Peyer's patch (tissue), 4 donors: ENCODE results near the gene FBXL3. TPM values are rescaled to one million over a fixed set of nuclear protein-coding genes. Genes with fewer than 3 reads are reported as not detected.

Source experiments
- DNase-seq, 3 donors: peaks; one replicate each; pipeline ENCODE4 v3.0.0-alpha.2; 2017 to 2019
- H3K27ac ChIP-seq, 4 donors: fragments of 200-600 bp; sonication (generic); one replicate each; pipeline ENCODE4 v1.5.1; 2016 to 2019
- H3K27me3 ChIP-seq, 2 donors: fragments of 200-600 bp; sonication (generic); one replicate each; pipeline ENCODE4 v1.5.1; 2019
- H3K36me3 ChIP-seq, 3 donors: fragments of 200-600 bp; sonication (generic); one replicate each; pipeline ENCODE4 v1.5.1; 2016 to 2019
- H3K4me1 ChIP-seq, 4 donors: fragments of 200-600 bp; sonication (generic); one replicate each; pipeline ENCODE4 v1.5.1; 2016 to 2019
- H3K4me3 ChIP-seq, 4 donors: fragments of 200-600 bp; sonication (generic); 1 replicate in 3 of 4; 2 replicates in 1 of 4; pipeline ENCODE4 v1.5.1; 2016 to 2019; ENCODE audit warnings: mild to moderate bottlenecking in 1 of 4
- H3K9me3 ChIP-seq, 4 donors: fragments of 200-600 bp; sonication (generic); one replicate each; pipeline ENCODE4 v1.5.1; 2016 to 2019; ENCODE audit warnings: mild to moderate bottlenecking in 1 of 4
- CTCF ChIP-seq, 6 experiments: fragments of 450-650 bp in 4 of 6; fragments of 200-600 bp in 2 of 6; sonication (generic) in 1 of 6; IDR thresholded peaks; one replicate each; pipeline ENCODE4 v1.5.1; 2017 to 2019; ENCODE audit warnings: antibody characterized with exemption in 6 of 6, mild to moderate bottlenecking in 3 of 6, moderate library complexity in 1 of 6
- POLR2A ChIP-seq, 2 donors: fragments of 450-650 bp; IDR thresholded peaks; one replicate each; pipeline ENCODE4 v1.5.1; 2017; ENCODE audit warnings: antibody characterized with exemption in 2 of 2, mild to moderate bottlenecking in 2 of 2, moderate library complexity in 2 of 2
- total RNA-seq, 4 donors: library from RNA; depleted of rRNA; stranded (reverse); fragments of >200 nt; gene quantifications; one replicate each; pipeline ENCODE4 v1.1.0, GENCODE V29; 2016

FBXL3 gene
- total RNA-seq, 4 donors from 2014 or later: 48.7 to 66.2 (median 52.7) TPM

- TF ChIP-seq CTCF (IDR thresholded peaks at IDR 0.05): no peak
- TF ChIP-seq POLR2A (IDR thresholded peaks at IDR 0.05): no peak
- Histone ChIP-seq H3K4me1 (no peaks in the 10 kb centered on the region), H3K4me3 (no peak overlapping the region), H3K27me3 (no peaks in the 10 kb centered on the region), H3K9me3 (no peaks in the 10 kb centered on the region), H3K27ac (no peak overlapping the region), H3K36me3 (peaks cover 0 to 28% (median 0%) of the 10 kb centered on the region in 3 donors)
- DNase-seq: no peak
Observed at GRCh38 chr13:77047649-77048343, 20.8 kb upstream of the FBXL3 start.

GRCh38 chr13:77042566-77043177 is 15.7 kb upstream of the FBXL3 start:
- H3K36me3 ChIP-seq: peaks cover 0 to 7% (median 0%) of the 10 kb centered on the region in 3 donors
- H3K9me3 ChIP-seq: no peaks in the 10 kb centered on the region
- TF ChIP-seq CTCF (IDR thresholded peaks at IDR 0.05) (no peak), POLR2A (IDR thresholded peaks at IDR 0.05) (no peak)
- peak overlapping the region in 1 of 4 donors; percentile 8 for H3K27ac ChIP-seq
- H3K4me3 ChIP-seq: no peak overlapping the region
- DNase-seq: no peak
- H3K4me1 ChIP-seq: no peaks in the 10 kb centered on the region
- no peaks in the 10 kb centered on the region for H3K27me3 ChIP-seq

- no peaks in the 10 kb centered on the region for H3K9me3 ChIP-seq
- no peak overlapping the region for H3K4me3 ChIP-seq
- no peak for TF ChIP-seq POLR2A (IDR thresholded peaks at IDR 0.05)
- no peak for TF ChIP-seq CTCF (IDR thresholded peaks at IDR 0.05)
- peaks cover 0 to 4% (median 0%) of the 10 kb centered on the region in 3 donors for H3K36me3 ChIP-seq
- no peaks in the 10 kb centered on the region for H3K27me3 ChIP-seq
- H3K27ac ChIP-seq: no peak overlapping the region
- no peak for DNase-seq
- H3K4me1 ChIP-seq: no peaks in the 10 kb centered on the region
Observed at GRCh38 chr13:77040835-77041234, 13.9 kb upstream of the FBXL3 start.

GRCh38 chr13:77040076-77040475 is 13.1 kb upstream of the FBXL3 start:
- TF ChIP-seq CTCF (IDR thresholded peaks at IDR 0.05): no peak
- no peak for TF ChIP-seq POLR2A (IDR thresholded peaks at IDR 0.05)
- peaks cover 0 to 1% (median 0%) of the 10 kb centered on the region in 3 donors for H3K36me3 ChIP-seq
- H3K27ac ChIP-seq: no peak overlapping the region
- H3K4me1 ChIP-seq: no peaks in the 10 kb centered on the region
- no peak for DNase-seq
- no peak overlapping the region for H3K4me3 ChIP-seq
- no peaks in the 10 kb centered on the region for H3K27me3 ChIP-seq
- H3K9me3 ChIP-seq: no peaks in the 10 kb centered on the region

GRCh38 chr13:77038907-77039480 is 12.0 kb upstream of the FBXL3 start:
- Histone ChIP-seq H3K4me3 (no peak overlapping the region), H3K36me3 (no peaks in the 10 kb centered on the region), H3K27ac (no peak overlapping the region), H3K27me3 (no peaks in the 10 kb centered on the region), H3K9me3 (no peaks in the 10 kb centered on the region), H3K4me1 (no peaks in the 10 kb centered on the region)
- DNase-seq: no peak
- no peak for TF ChIP-seq POLR2A (IDR thresholded peaks at IDR 0.05)
- no peak for TF ChIP-seq CTCF (IDR thresholded peaks at IDR 0.05)
